CD14-positive monocyte (primary cell): Measurements from ENCODE around the gene LRRC4B. TPM values are rescaled to one million over a fixed set of nuclear protein-coding genes. Genes with fewer than 3 reads are reported as not detected.

Source experiments
- DNase-seq, 3 donors: peaks; one replicate each; pipeline ENCODE4 v3.0.0-alpha.2; 2011 to 2022
- H2AFZ ChIP-seq: 2 replicates; pipeline ENCODE4 v1.6.0; 2012; ENCODE audit warnings: mild to moderate bottlenecking, low read depth, low read length, inconsistent platforms; ENCODE audit not compliant: insufficient read depth, poor library complexity, severe bottlenecking
- H3K27ac ChIP-seq, 2 donors: 1 replicate in 1 of 2; 2 replicates in 1 of 2; pipeline ENCODE4 v1.5.1; 2012 to 2013; ENCODE audit warnings: low read length in 2 of 2, control low read depth in 1 of 2, inconsistent platforms in 1 of 2, low read depth in 1 of 2, mild to moderate bottlenecking in 1 of 2
- H3K27me3 ChIP-seq, 2 donors: one replicate each; pipeline versions ENCODE4 v1.6.0 to v1.6.1; 2011 to 2013; ENCODE audit warnings: low read length in 2 of 2; ENCODE audit not compliant: control insufficient read depth in 2 of 2, insufficient read depth in 2 of 2
- H3K36me3 ChIP-seq, 2 donors: replicated peaks in 1 of 2; 1 replicate in 1 of 2; 2 replicates in 1 of 2; pipeline versions ENCODE4 v1.5.1 to v1.6.1; 2012 to 2013; ENCODE audit warnings: low read length in 2 of 2, control low read depth in 1 of 2, inconsistent platforms in 1 of 2, mild to moderate bottlenecking in 1 of 2; ENCODE audit not compliant: insufficient read depth in 2 of 2, control insufficient read depth in 1 of 2
- H3K4me1 ChIP-seq, 2 donors: 1 replicate in 1 of 2; 2 replicates in 1 of 2; pipeline versions ENCODE4 v1.5.1 to v1.6.1; 2012 to 2013; ENCODE audit warnings: low read length in 2 of 2, control low read depth in 1 of 2, inconsistent platforms in 1 of 2, mild to moderate bottlenecking in 1 of 2, moderate library complexity in 1 of 2; ENCODE audit not compliant: insufficient read depth in 2 of 2, control insufficient read depth in 1 of 2
- H3K4me2 ChIP-seq: replicated peaks from 2 replicates; pipeline ENCODE3; 2012; ENCODE audit warnings: low read length, moderate library complexity, mild to moderate bottlenecking; ENCODE audit not compliant: poor library complexity, severe bottlenecking; ENCODE audit errors: extremely low read depth
- H3K4me3 ChIP-seq, 3 experiments: fragments of 200-600 bp in 1 of 3; sonication (generic) in 1 of 3; replicated peaks in 1 of 3; 1 replicate in 2 of 3; 2 replicates in 1 of 3; pipeline ENCODE4 v1.5.1; 2011 to 2013; ENCODE audit warnings: low read length in 3 of 3, mild to moderate bottlenecking in 3 of 3, control low read depth in 2 of 3, low read depth in 2 of 3, inconsistent platforms in 1 of 3, moderate library complexity in 1 of 3
- H3K79me2 ChIP-seq: 2 replicates; pipeline ENCODE4 v1.6.0; 2012; ENCODE audit warnings: mild to moderate bottlenecking, control low read depth, inconsistent platforms, low read length, moderate library complexity; ENCODE audit not compliant: insufficient read depth
- H3K9ac ChIP-seq: 2 replicates; pipeline ENCODE4 v1.6.0; 2017; ENCODE audit warnings: low read length, mild to moderate bottlenecking; ENCODE audit not compliant: insufficient read depth, poor library complexity, severe bottlenecking
- H3K9me3 ChIP-seq, 2 donors: replicated peaks in 1 of 2; 1 replicate in 1 of 2; 2 replicates in 1 of 2; pipeline versions ENCODE4 v1.5.1 to v1.6.1; 2012 to 2013; ENCODE audit warnings: low read length in 2 of 2, control low read depth in 1 of 2; ENCODE audit not compliant: control insufficient read depth in 1 of 2, insufficient read depth in 1 of 2
- H4K20me1 ChIP-seq: 2 replicates; pipeline ENCODE4 v1.6.0; 2012; ENCODE audit warnings: mild to moderate bottlenecking, low read length, control low read depth, moderate library complexity; ENCODE audit not compliant: insufficient read depth
- H3K27ac Mint-ChIP-seq, 7 donors: one replicate each; pipeline ENCODE4 v1.8.0; 2020; ENCODE audit warnings: mild to moderate bottlenecking in 7 of 7, mixed read lengths in 7 of 7, moderate library complexity in 6 of 7, inconsistent platforms in 2 of 7
- H3K27me3 Mint-ChIP-seq, 3 donors: one replicate each; pipeline ENCODE4 v1.8.0; 2021 to 2022; ENCODE audit warnings: low read depth in 3 of 3, mild to moderate bottlenecking in 3 of 3, mixed read lengths in 3 of 3, moderate library complexity in 3 of 3, inconsistent platforms in 1 of 3
- H3K36me3 Mint-ChIP-seq, 2 donors: one replicate each; pipeline ENCODE4 v1.8.0; 2020; ENCODE audit warnings: mixed read lengths in 2 of 2, inconsistent platforms in 1 of 2, mild to moderate bottlenecking in 1 of 2
- H3K4me1 Mint-ChIP-seq: one replicate; pipeline ENCODE4 v1.8.0; 2020; ENCODE audit warnings: mild to moderate bottlenecking, mixed read lengths
- H3K4me3 Mint-ChIP-seq, 2 donors: one replicate each; pipeline ENCODE4 v1.8.0; 2020; ENCODE audit warnings: mild to moderate bottlenecking in 2 of 2, mixed read lengths in 2 of 2, moderate library complexity in 1 of 2
- H3K9me3 Mint-ChIP-seq, 7 donors: one replicate each; pipeline ENCODE4 v1.8.0; 2020 to 2022; ENCODE audit warnings: mixed read lengths in 7 of 7, mild to moderate bottlenecking in 6 of 7, moderate library complexity in 6 of 7, inconsistent platforms in 2 of 7
- CTCF ChIP-seq: fragments of 200-600 bp; IDR thresholded peaks from one replicate; pipeline ENCODE4 v1.8.0; 2022; ENCODE audit warnings: antibody characterized with exemption, mild to moderate bottlenecking
- WGBS: methylation state at CpG from one replicate; pipeline ENCODE4 v1.1.5; 2013; ENCODE audit warnings: missing lambda C conversion rate; ENCODE audit not compliant: insufficient coverage; 5-methylcytosine and 5-hydroxymethylcytosine counted together
- intact Hi-C, 2 donors: fragments of 100-400 bp; cut with micrococcal nuclease; formaldehyde crosslinking; loops; one replicate each; pipeline versions ENCODE4 v1.15.0 to v1.15.1; 2023
- polyA plus RNA-seq, 3 donors: library from polyadenylated mRNA; depleted of rRNA in 1 of 3; unstranded in 2 of 3; stranded (reverse) in 1 of 3; fragments of 300-500 nt in 2 of 3; fragments of >200 nt in 1 of 3; fragmentation: Illumina TruSeq in 2 of 3; gene quantifications; 1 replicate in 2 of 3; 2 replicates in 1 of 3; pipeline ENCODE4 v1.2.3, GENCODE V29; 2012 to 2021

The LRRC4B gene
- polyA plus RNA-seq, 3 donors, result not detected

DNA sequence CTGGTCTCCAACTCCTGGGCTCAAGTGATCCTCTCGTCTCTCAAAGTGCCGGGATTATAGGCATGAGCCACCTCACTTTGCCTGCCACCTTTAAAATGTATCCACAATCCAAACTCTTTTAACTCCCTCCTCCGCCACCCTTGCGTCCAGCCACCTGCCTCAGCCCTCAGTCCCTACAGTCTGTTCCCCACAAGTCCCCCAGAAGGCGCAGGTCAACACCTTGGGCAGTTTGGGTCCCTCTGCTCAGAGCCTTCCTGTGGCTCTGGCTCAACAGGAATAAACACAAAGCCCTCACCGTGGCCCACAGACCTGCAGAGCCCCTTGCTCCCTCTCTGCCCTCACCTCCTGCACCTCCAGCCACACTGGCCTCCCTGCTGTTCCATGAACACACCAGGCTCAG, 99.4 kb downstream of the LRRC4B start:
- no peaks in the 10 kb centered on the region for H3K4me1 ChIP-seq
- no peaks in the 10 kb centered on the region for H4K20me1 ChIP-seq
- DNase-seq, result no peak
- no peak overlapping the region for H3K9ac ChIP-seq
- H3K27me3 ChIP-seq, result no peaks in the 10 kb centered on the region
- peaks cover 0 to 2% (median 0%) of the 10 kb centered on the region in 7 donors for H3K9me3 Mint-ChIP-seq
- H2AFZ ChIP-seq, result no peak overlapping the region
- no peaks in the 10 kb centered on the region for H3K9me3 ChIP-seq
- peaks cover 4 to 8% (median 6%) of the 10 kb centered on the region in 3 donors for H3K27me3 Mint-ChIP-seq
- H3K4me3 Mint-ChIP-seq, result peak overlapping the region in 1 of 2 donors; percentile 17
- H3K27ac ChIP-seq, result no peak overlapping the region
- H3K4me3 ChIP-seq, result no peak overlapping the region
- no peaks in the 10 kb centered on the region for H3K36me3 ChIP-seq
- WGBS, result 87% methylated on average over 6 of the region's 6 CpGs
- intact Hi-C loops, result no loop called here
- H3K4me2 ChIP-seq, result no peak overlapping the region
- no peaks in the 10 kb centered on the region for H3K4me1 Mint-ChIP-seq
- no peak for TF ChIP-seq CTCF
- no peaks in the 10 kb centered on the region for H3K79me2 ChIP-seq
- no peaks in the 10 kb centered on the region for H3K36me3 Mint-ChIP-seq
- peak overlapping the region in 1 of 7 donors; percentile 39 for H3K27ac Mint-ChIP-seq

GRCh38 chr19:50467566-50467965, 100.7 kb downstream of the LRRC4B start:
- H3K9me3 Mint-ChIP-seq, result peaks cover 0 to 2% (median 0%) of the 10 kb centered on the region in 7 donors
- H3K4me3 Mint-ChIP-seq, result no peak overlapping the region
- TF ChIP-seq CTCF, result no peak

More at GRCh38 chr19:50467566-50467965, 100.7 kb downstream of the LRRC4B start:
- Histone ChIP-seq H3K36me3 (no peaks in the 10 kb centered on the region), H3K4me1 (no peaks in the 10 kb centered on the region), H3K27ac (no peak overlapping the region), H3K9ac (no peak overlapping the region), H4K20me1 (no peaks in the 10 kb centered on the region), H2AFZ (no peak overlapping the region), H3K4me3 (no peak overlapping the region), H3K27me3 (no peaks in the 10 kb centered on the region), H3K79me2 (no peaks in the 10 kb centered on the region), H3K9me3 (no peaks in the 10 kb centered on the region), H3K4me2 (no peak overlapping the region)
- Mint-ChIP-seq H3K36me3 (no peaks in the 10 kb centered on the region), H3K27me3 (peaks cover 6 to 8% (median 7%) of the 10 kb centered on the region in 3 donors), H3K4me1 (no peaks in the 10 kb centered on the region), H3K27ac (no peak overlapping the region)
- no peak for DNase-seq
- 81% methylated on average over 14 of the region's 18 CpGs for WGBS
- intact Hi-C loops, result no loop called here

Other genes starting within 250 kb of the LRRC4B start
- 10 to 100 TPM in 1 of 3 donors, under 1 TPM in 1, not detected in 1; 0.04 to 23.6 TPM for gene KCNC3, start 239.1 kb downstream of the LRRC4B start, polyA plus RNA-seq
- 1 to 10 TPM in 1 of 3 donors, under 1 TPM in 2; 0.27 to 1.3 (median 0.52) TPM for gene NAPSA, start 202.8 kb downstream of the LRRC4B start, polyA plus RNA-seq
- 100 to 1,000 TPM in 1 of 3 donors, 10 to 100 TPM in 2; 77.1 to 111 (median 78.9) TPM for gene NR1H2, start 192.0 kb downstream of the LRRC4B start, polyA plus RNA-seq
- gene POLD1, start 184.1 kb downstream of the LRRC4B start, polyA plus RNA-seq, result 10 to 100 TPM in 2 of 3 donors, 1 to 10 TPM in 1; 9.3 to 22.4 (median 15.6) TPM
- gene SPIB, start 149.5 kb downstream of the LRRC4B start, polyA plus RNA-seq, result 1 to 10 TPM in 1 of 3 donors, under 1 TPM in 2; 0.16 to 2.3 (median 0.34) TPM
- gene MYBPC2, start 135.5 kb downstream of the LRRC4B start, polyA plus RNA-seq, result not detected
- gene EMC10, start 91.9 kb downstream of the LRRC4B start, polyA plus RNA-seq, result 10 to 100 TPM in 1 of 3 donors, 1 to 10 TPM in 2; 8.5 to 50.4 (median 9.3) TPM
- under 1 TPM in 1 of 3 donors, not detected in 2; 0.41 TPM for gene GARIN5A, start 91.6 kb downstream of the LRRC4B start, polyA plus RNA-seq
- 10 to 100 TPM; 33.0 to 43.0 (median 37.2) TPM for gene JOSD2, start 57.2 kb downstream of the LRRC4B start, polyA plus RNA-seq
- not detected for gene ASPDH, start 54.5 kb downstream of the LRRC4B start, polyA plus RNA-seq
- gene SYT3, start 71.4 kb upstream of the LRRC4B start, polyA plus RNA-seq, result not detected
- gene C19orf81, start 81.0 kb upstream of the LRRC4B start, polyA plus RNA-seq, result not detected
- not detected for gene SHANK1, start 151.4 kb upstream of the LRRC4B start, polyA plus RNA-seq
- 10 to 100 TPM in 2 of 3 donors, 1 to 10 TPM in 1; 8.2 to 49.1 (median 12.4) TPM for gene CLEC11A, start 154.9 kb upstream of the LRRC4B start, polyA plus RNA-seq
- gene GPR32, start 202.0 kb upstream of the LRRC4B start, polyA plus RNA-seq, result not detected
- not detected for gene ACP4, start 222.0 kb upstream of the LRRC4B start, polyA plus RNA-seq